ENCODE measurements around the gene P4HA2.
A peak's percentile ranks its signal among the peaks of the same experiment; 100 is the strongest.

The P4HA2 gene

GRCh38 chr5:132272311-132273210 is 44.9 kb upstream of the P4HA2 start:
- in situ Hi-C loops (cut with MboI; ENCODE audit: low sequenced_read_pairs, unreplicated experiment) = no loop called here
- peak; percentile 70 for TF ChIP-seq CTCF (IDR thresholded peaks at IDR 0.05; ENCODE audit: borderline replicate concordance, control extremely low read depth, extremely low read depth, insufficient read depth, missing control alignments)
- DNase-seq (ENCODE audit: low spot score) = peak; percentile 75

GRCh38 chr5:132271251-132272246 is 43.9 kb upstream of the P4HA2 start:
- peak; percentile 37 for DNase-seq (ENCODE audit: low spot score)
- in situ Hi-C loops (cut with MboI; ENCODE audit: low sequenced_read_pairs, unreplicated experiment) = no loop called here
- no peak for TF ChIP-seq CTCF (IDR thresholded peaks at IDR 0.05; ENCODE audit: borderline replicate concordance, control extremely low read depth, extremely low read depth, insufficient read depth, missing control alignments)

- in situ Hi-C loops (cut with MboI; ENCODE audit: low sequenced_read_pairs, unreplicated experiment) = no loop called here
- no peak for TF ChIP-seq CTCF (IDR thresholded peaks at IDR 0.05; ENCODE audit: borderline replicate concordance, control extremely low read depth, extremely low read depth, insufficient read depth, missing control alignments)
- DNase-seq (ENCODE audit: low spot score) = peak; percentile 16
These were observed 43.1 kb upstream of the P4HA2 start for GRCh38 chr5:132270706-132271105.

- no peak for TF ChIP-seq CTCF (IDR thresholded peaks at IDR 0.05; ENCODE audit: borderline replicate concordance, control extremely low read depth, extremely low read depth, insufficient read depth, missing control alignments)
- no peak for DNase-seq (ENCODE audit: low spot score)
- in situ Hi-C loops (cut with MboI; ENCODE audit: low sequenced_read_pairs, unreplicated experiment) = no loop called here
These were observed 42.6 kb upstream of the P4HA2 start for GRCh38 chr5:132270335-132270665.

- TF ChIP-seq CTCF (IDR thresholded peaks at IDR 0.05; ENCODE audit: borderline replicate concordance, control extremely low read depth, extremely low read depth, insufficient read depth, missing control alignments) = no peak
- DNase-seq (ENCODE audit: low spot score) = no peak
- in situ Hi-C loops (cut with MboI; ENCODE audit: low sequenced_read_pairs, unreplicated experiment) = no loop called here
These were observed 42.1 kb upstream of the P4HA2 start for GRCh38 chr5:132269635-132270334.
